WTC11 (cell line): ENCODE results near the gene FAM107B. TPM values are rescaled to one million over a fixed set of nuclear protein-coding genes. Genes with fewer than 3 reads are reported as not detected.

Source experiments
- ATAC-seq: fragments of 200-7000 bp; cut with Tn5 transposase; 2 replicates; pipeline ENCODE4 v1.10.0; 2021; ENCODE audit warnings: mild to moderate bottlenecking, moderate library complexity
- CTCF ChIA-PET: fragments of 300-600 bp; sonication (Branson Sonifier 250); formaldehyde crosslinking; loops from one replicate; lab custom pipeline; 2021; ENCODE audit warnings: antibody characterized with exemption; lab: Charles Lee
- POLR2A ChIA-PET: fragments of 350-600 bp; sonication (Branson Sonifier 250); formaldehyde crosslinking; loops from one replicate; lab custom pipeline; 2021; ENCODE audit warnings: antibody characterized with exemption; lab: Charles Lee
- DNase-seq: peaks from one replicate; pipeline ENCODE4 v3.0.0; 2021; ENCODE audit warnings: low spot score
- H3K27ac Mint-ChIP-seq: 2 replicates; pipeline ENCODE4 v1.8.0; 2021; ENCODE audit warnings: mixed read lengths
- H3K27me3 Mint-ChIP-seq: 2 replicates; pipeline ENCODE4 v1.8.0; 2021; ENCODE audit warnings: low read depth, mild to moderate bottlenecking, moderate library complexity, mixed read lengths
- H3K36me3 Mint-ChIP-seq: 2 replicates; pipeline ENCODE4 v1.8.0; 2021; ENCODE audit warnings: mixed read lengths
- H3K4me1 Mint-ChIP-seq: 2 replicates; pipeline ENCODE4 v1.8.0; 2022; ENCODE audit warnings: mixed read lengths
- H3K4me3 Mint-ChIP-seq: 2 replicates; pipeline ENCODE4 v1.8.0; 2021; ENCODE audit warnings: mild to moderate bottlenecking, moderate library complexity, mixed read lengths
- H3K9me3 Mint-ChIP-seq: 2 replicates; pipeline ENCODE4 v1.8.0; 2021; ENCODE audit warnings: mixed read lengths
- ARID4B ChIP-seq: sonication (generic); formaldehyde crosslinking; IDR thresholded peaks from 2 replicates; pipeline ENCODE4 v1.8.0; 2023; ENCODE audit warnings: missing genetic modification reagents, mild to moderate bottlenecking, borderline replicate concordance
- CREB1 ChIP-seq: sonication (generic); formaldehyde crosslinking; IDR thresholded peaks from 2 replicates; pipeline ENCODE4 v1.8.0; 2023; ENCODE audit warnings: mild to moderate bottlenecking, missing genetic modification reagents
- CTCF ChIP-seq: fragments of 200-600 bp; IDR thresholded peaks from 2 replicates; pipeline ENCODE4 v1.8.0; 2022; ENCODE audit warnings: antibody characterized with exemption
- E2F1 ChIP-seq: sonication (generic); formaldehyde crosslinking; IDR thresholded peaks from 2 replicates; pipeline ENCODE4 v1.8.0; 2022; ENCODE audit warnings: mild to moderate bottlenecking, missing genetic modification reagents
- ERG ChIP-seq: fragments of 250-450 bp; sonication (Bioruptor Pico); IDR thresholded peaks from 2 replicates; pipeline ENCODE4 v1.8.0; 2021; ENCODE audit warnings: mild to moderate bottlenecking
- FOXK1 ChIP-seq: sonication (generic); formaldehyde crosslinking; IDR thresholded peaks from 2 replicates; pipeline ENCODE4 v1.8.0; 2022; ENCODE audit warnings: mild to moderate bottlenecking, moderate library complexity, missing genetic modification reagents
- FOXP4 ChIP-seq: sonication (generic); formaldehyde crosslinking; IDR thresholded peaks from 2 replicates; pipeline ENCODE4 v1.8.0; 2022; ENCODE audit warnings: mild to moderate bottlenecking, missing genetic modification reagents
- JUN ChIP-seq: sonication (generic); formaldehyde crosslinking; IDR thresholded peaks from 2 replicates; pipeline ENCODE4 v1.8.0; 2023; ENCODE audit warnings: mild to moderate bottlenecking, missing genetic modification reagents
- KAT7 ChIP-seq: sonication (generic); formaldehyde crosslinking; IDR thresholded peaks from 2 replicates; pipeline ENCODE4 v1.8.1; 2023; ENCODE audit warnings: missing genetic modification reagents, mild to moderate bottlenecking, borderline replicate concordance
- MYBL2 ChIP-seq: sonication (generic); formaldehyde crosslinking; IDR thresholded peaks from 2 replicates; pipeline ENCODE4 v1.8.1; 2023; ENCODE audit warnings: mild to moderate bottlenecking, moderate library complexity, missing genetic modification reagents
- PREB ChIP-seq: sonication (generic); formaldehyde crosslinking; IDR thresholded peaks from 2 replicates; pipeline ENCODE4 v1.8.1; 2022; ENCODE audit warnings: mild to moderate bottlenecking, missing genetic modification reagents, moderate library complexity, borderline replicate concordance
- PRRX2 ChIP-seq: fragments of 250-450 bp; sonication (Bioruptor Pico); IDR thresholded peaks from 2 replicates; pipeline ENCODE4 v1.8.0; 2021; ENCODE audit warnings: mild to moderate bottlenecking
- SMAD3 ChIP-seq: sonication (generic); formaldehyde crosslinking; IDR thresholded peaks from 2 replicates; pipeline ENCODE4 v1.8.0; 2022; ENCODE audit warnings: missing genetic modification reagents, mild to moderate bottlenecking, borderline replicate concordance
- SOX15 ChIP-seq: fragments of 250-450 bp; sonication (Bioruptor Pico); IDR thresholded peaks from 2 replicates; pipeline ENCODE4 v1.9.0; 2021; ENCODE audit warnings: mild to moderate bottlenecking
- STAT6 ChIP-seq: sonication (generic); formaldehyde crosslinking; conservative IDR thresholded peaks from 2 replicates; pipeline ENCODE4 v1.8.1; 2023; ENCODE audit warnings: mild to moderate bottlenecking, low read depth, missing genetic modification reagents, moderate library complexity
- ZMAT4 ChIP-seq: fragments of 250-450 bp; sonication (Bioruptor Pico); IDR thresholded peaks from 2 replicates; pipeline ENCODE4 v1.9.0; 2021; ENCODE audit warnings: mild to moderate bottlenecking
- ZNF219 ChIP-seq: sonication (generic); formaldehyde crosslinking; IDR thresholded peaks from 2 replicates; pipeline ENCODE4 v1.8.0; 2023; ENCODE audit warnings: missing genetic modification reagents, mild to moderate bottlenecking, borderline replicate concordance
- ZNF317 ChIP-seq: sonication (generic); formaldehyde crosslinking; IDR thresholded peaks from 2 replicates; pipeline ENCODE4 v1.8.1; 2023; ENCODE audit warnings: low read depth, mild to moderate bottlenecking, moderate library complexity, missing genetic modification reagents, borderline replicate concordance
- ZNF396 ChIP-seq: fragments of 250-450 bp; sonication (Bioruptor Pico); IDR thresholded peaks from 2 replicates; pipeline ENCODE4 v1.8.0; 2021; ENCODE audit warnings: mild to moderate bottlenecking, moderate library complexity, borderline replicate concordance
- total RNA-seq: library from RNA; stranded (reverse); gene quantifications from 3 replicates; pipeline ENCODE4 v1.2.3, GENCODE V29; 2021

Gene FAM107B
- total RNA-seq, 1 experiment from 2014 or later: 22.4 TPM

- POLR2A ChIA-PET: no interaction called here
- no peak overlapping the region for H3K4me3 Mint-ChIP-seq
- H3K36me3 Mint-ChIP-seq: no peaks in the 10 kb centered on the region
- CTCF ChIA-PET: interaction anchor here (0.7 to 1.4 kb wide), 3 partner anchors 19 to 282 kb away, joined by 3 to 4 read pairs (median 3); no protein-coding TSS in a partner anchor
- TF ChIP-seq E2F1 (CRISPR knock-in tag) (no peak), PRRX2 (no peak), SMAD3 (CRISPR knock-in tag) (no peak), ERG (CRISPR knock-in tag) (no peak)
- H3K9me3 Mint-ChIP-seq: no peaks in the 10 kb centered on the region
- ATAC-seq (no peak), DNase-seq (no peak)
- no peaks in the 10 kb centered on the region for H3K27me3 Mint-ChIP-seq
- H3K4me1 Mint-ChIP-seq: peaks cover 19% of the 10 kb centered on the region
- peak overlapping the region; percentile 55; the same call in 1 of the 2 replicates for H3K27ac Mint-ChIP-seq
Measured at GRCh38 chr10:14541379-14541778, 233.3 kb downstream of the FAM107B start.

- no peaks in the 10 kb centered on the region for H3K36me3 Mint-ChIP-seq
- ChIA-PET CTCF (interaction anchor here (0.7 to 1.4 kb wide), 4 partner anchors 20 to 284 kb away, joined by 3 to 5 read pairs (median 4); no protein-coding TSS in a partner anchor), POLR2A (no interaction called here)
- H3K4me3 Mint-ChIP-seq: no peak overlapping the region
- no peak for ATAC-seq
- H3K27ac Mint-ChIP-seq: no peak overlapping the region; the same call in 1 of the 2 replicates
- H3K4me1 Mint-ChIP-seq: peaks cover 19% of the 10 kb centered on the region
- no peak for DNase-seq
- TF ChIP-seq ZNF396: no peak
- no peak for TF ChIP-seq CTCF
- no peak for TF ChIP-seq PREB (CRISPR knock-in tag)
- no peak for TF ChIP-seq KAT7 (CRISPR knock-in tag)
- no peak for TF ChIP-seq ZNF219 (CRISPR knock-in tag)
- TF ChIP-seq CREB1 (CRISPR knock-in tag): no peak
- no peak for TF ChIP-seq JUN (CRISPR knock-in tag)
- no peak for TF ChIP-seq ARID4B (CRISPR knock-in tag)
- no peak for TF ChIP-seq ZMAT4
- TF ChIP-seq SOX15 (CRISPR knock-in tag): no peak
- TF ChIP-seq STAT6 (CRISPR knock-in tag): no peak
- no peak for TF ChIP-seq ZNF317 (CRISPR knock-in tag)
- no peak for TF ChIP-seq MYBL2 (CRISPR knock-in tag)
- no peak for TF ChIP-seq FOXP4
- no peak for TF ChIP-seq FOXK1 (CRISPR knock-in tag)
- H3K27me3 Mint-ChIP-seq: no peaks in the 10 kb centered on the region
- no peaks in the 10 kb centered on the region for H3K9me3 Mint-ChIP-seq
Measured at GRCh38 chr10:14540611-14541010, 234.1 kb downstream of the FAM107B start.
